ENCODE measurements around the gene CXCL16.
A peak's percentile ranks its signal among the peaks of the same experiment; 100 is the strongest.

The CXCL16 gene

GRCh38 chr17:4739122-4740024 lies at the start of gene CXCL16, which contains the start of gene ZMYND15:
Gene CXCL16 (minus strand): TSS chr17:4739928. CDS start chr17:4739339, 589 bp downstream.
Gene ZMYND15 (plus strand): TSS chr17:4739833. CDS start chr17:4740549, 716 bp downstream.
- peak; percentile 76 for DNase-seq

- DNase-seq, result no peak
These were observed 49.3 kb upstream of the CXCL16 start, which contains the start of gene GLTPD2 for GRCh38 chr17:4788807-4789700. Gene GLTPD2 (plus strand): TSS chr17:4788964. CDS start chr17:4789012, 48 bp downstream.

GRCh38 chr17:4788159-4788806 lies 48.6 kb upstream of the CXCL16 start:
- no peak for DNase-seq

GRCh38 chr17:4786516-4786915 lies 46.8 kb upstream of the CXCL16 start:
- no peak for DNase-seq

- no peak for DNase-seq
These were observed 46.4 kb upstream of the CXCL16 start, which contains the start of gene VMO1 for GRCh38 chr17:4786106-4786511. Gene VMO1 (minus strand): TSS chr17:4786364. CDS start chr17:4786352, 12 bp downstream.

GRCh38 chr17:4785311-4786105 lies 45.8 kb upstream of the CXCL16 start:
- DNase-seq, result no peak

GRCh38 chr17:4782652-4783051 lies 42.9 kb upstream of the CXCL16 start:
- DNase-seq, result no peak

- DNase-seq, result no peak
These were observed 40.7 kb upstream of the CXCL16 start for GRCh38 chr17:4780325-4780955.

GRCh38 chr17:4777969-4778760 lies 38.4 kb upstream of the CXCL16 start:
- no peak for DNase-seq

GRCh38 chr17:4772235-4772613 lies 32.5 kb upstream of the CXCL16 start:
- no peak for DNase-seq

- no peak for DNase-seq
These were observed 31.9 kb upstream of the CXCL16 start, which contains the start of gene TM4SF5 for GRCh38 chr17:4771519-4772234. Gene TM4SF5 (plus strand): TSS chr17:4771886. CDS start chr17:4771923, 37 bp downstream.

GRCh38 chr17:4769628-4770027 lies 29.9 kb upstream of the CXCL16 start:
- DNase-seq, result no peak

GRCh38 chr17:4768298-4768697 lies 28.6 kb upstream of the CXCL16 start:
- DNase-seq, result no peak

- no peak for DNase-seq
These were observed 27.0 kb upstream of the CXCL16 start for GRCh38 chr17:4766723-4767122.

- no peak for DNase-seq
These were observed 26.5 kb upstream of the CXCL16 start for GRCh38 chr17:4766201-4766600.

GRCh38 chr17:4764595-4764994 lies 24.9 kb upstream of the CXCL16 start:
- no peak for DNase-seq

GRCh38 chr17:4759776-4760236 lies 20.1 kb upstream of the CXCL16 start:
- DNase-seq, result no peak

GRCh38 chr17:4753392-4753791 lies 13.7 kb upstream of the CXCL16 start:
- no peak for DNase-seq

- no peak for DNase-seq
These were observed 12.2 kb upstream of the CXCL16 start for GRCh38 chr17:4751932-4752331.

- DNase-seq, result no peak
These were observed 10.9 kb upstream of the CXCL16 start for GRCh38 chr17:4750606-4751005.

Measured in CD4-positive, alpha-beta T cell treated with Interleukin-12 subunit alpha and Interleukin-12 subunit beta, for 1 hour (primary cell).